Ascending aorta (tissue), 2 donors: Measurements from ENCODE around the gene RNF224. TPM values are rescaled to one million over a fixed set of nuclear protein-coding genes. Genes with fewer than 3 reads are reported as not detected.

Experiments
- DNase-seq, 2 donors: peaks; one replicate each; pipeline ENCODE4 v3.0.0-alpha.2; 2019; ENCODE audit warnings: low spot score in 2 of 2
- H3K27ac ChIP-seq, 2 donors: fragments of 200-600 bp; sonication (generic); one replicate each; pipeline ENCODE4 v1.5.1; 2016 to 2017; ENCODE audit warnings: mild to moderate bottlenecking in 1 of 2
- H3K27me3 ChIP-seq: fragments of 200-600 bp; sonication (generic); one replicate; pipeline ENCODE4 v1.5.1; 2017
- H3K36me3 ChIP-seq, 2 donors: fragments of 200-600 bp; sonication (generic); one replicate each; pipeline ENCODE4 v1.5.1; 2016
- H3K4me1 ChIP-seq, 2 donors: fragments of 200-600 bp; sonication (generic); one replicate each; pipeline ENCODE4 v1.5.1; 2016 to 2017; ENCODE audit warnings: mild to moderate bottlenecking in 1 of 2
- H3K4me3 ChIP-seq, 2 donors: fragments of 200-600 bp; sonication (generic); one replicate each; pipeline ENCODE4 v1.5.1; 2016 to 2017; ENCODE audit warnings: mild to moderate bottlenecking in 1 of 2
- H3K9me3 ChIP-seq, 2 donors: fragments of 200-600 bp; sonication (generic); one replicate each; pipeline ENCODE4 v1.5.1; 2016
- intact Hi-C: fragments of 100-400 bp; cut with DNase I; formaldehyde crosslinking; loops from one replicate; pipeline ENCODE4 v1.15.1; 2023
- total RNA-seq: library from RNA; depleted of rRNA; stranded (reverse); fragments of >200 nt; gene quantifications from one replicate; pipeline ENCODE4 v1.1.0, GENCODE V29; 2016
- TF ChIP-seq, protein P1 (sequence below), 3 experiments: fragments of 200-600 bp in 2 of 3; fragments of 450-650 bp in 1 of 3; sonication (generic) in 2 of 3; IDR thresholded peaks; one replicate each; pipeline ENCODE4 v1.5.1; 2016 to 2019; ENCODE audit warnings: antibody characterized with exemption in 3 of 3, mild to moderate bottlenecking in 1 of 3, moderate library complexity in 1 of 3

RNF224 gene
- total RNA-seq, 1 donor from 2014 or later, result not detected

DNA sequence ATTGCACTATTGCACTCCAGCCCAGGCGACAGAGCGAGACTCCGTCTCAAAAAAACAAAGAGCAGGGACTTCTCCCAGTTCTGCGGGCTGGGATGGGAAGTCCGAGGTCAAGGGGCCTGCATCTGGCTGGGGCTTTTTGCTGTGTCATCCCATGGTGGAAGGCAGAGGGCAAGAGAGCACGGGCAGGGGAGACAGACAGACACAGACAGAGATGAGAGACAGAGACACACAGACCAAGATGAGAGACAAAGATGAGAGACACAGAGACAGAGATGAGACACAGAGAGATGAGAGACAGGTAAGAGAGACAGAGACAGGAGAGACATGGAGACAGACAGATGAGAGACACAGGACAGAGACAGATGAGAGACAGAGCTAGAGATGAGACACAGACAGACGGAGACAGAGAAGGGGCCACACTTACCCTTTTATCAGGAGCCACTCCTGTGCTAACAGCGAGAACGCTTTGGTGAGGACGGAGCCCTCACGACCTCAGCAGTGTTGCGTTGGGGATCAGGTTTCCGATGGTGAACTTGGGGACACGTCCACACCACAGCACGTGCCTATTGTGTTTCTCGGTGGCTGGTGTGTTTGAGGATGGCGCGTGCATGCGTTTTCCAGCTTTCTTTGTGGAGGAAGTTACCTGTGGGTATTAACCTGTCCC, 41.4 kb downstream of the RNF224 start:
- no peak for DNase-seq
- intact Hi-C loops, result loop anchor here (2.0 kb wide), 1 partner anchor 68 kb away; the partner anchor contains the start of gene TPRN
- peak overlapping the region in 1 of 2 donors; percentile 25 for H3K4me3 ChIP-seq

DNA sequence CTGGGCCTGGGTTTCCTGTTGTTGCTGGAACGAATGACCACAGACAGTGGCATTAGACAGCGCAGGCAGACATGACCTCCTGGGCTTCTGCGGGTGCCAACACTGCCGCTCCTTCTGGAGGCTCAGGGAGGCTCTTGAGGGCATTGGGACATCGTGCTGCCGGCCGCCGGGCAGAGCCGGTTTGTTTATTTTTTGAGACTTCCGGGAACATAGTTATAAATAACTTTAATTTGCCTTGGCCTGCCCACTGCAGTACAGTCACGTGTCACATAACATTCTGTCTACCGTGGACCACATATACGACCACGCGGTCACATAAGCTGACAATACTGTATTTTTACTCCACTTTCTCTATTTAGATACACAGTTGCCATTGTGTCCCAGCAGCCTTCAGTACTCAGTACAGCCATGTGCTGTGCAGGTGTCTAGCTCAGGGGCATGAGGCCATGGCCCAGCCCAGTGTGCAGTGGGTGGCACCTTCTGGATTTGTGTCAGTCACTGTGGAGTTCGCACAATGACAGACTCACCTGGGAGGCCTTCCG, 42.0 kb downstream of the RNF224 start:
- DNase-seq, result peak; percentile 36 to 84
- peaks cover 10 to 23% of the 10 kb centered on the region in 2 donors for H3K4me1 ChIP-seq
- H3K27me3 ChIP-seq, result no peaks in the 10 kb centered on the region
- TF ChIP-seq, protein P1, sequence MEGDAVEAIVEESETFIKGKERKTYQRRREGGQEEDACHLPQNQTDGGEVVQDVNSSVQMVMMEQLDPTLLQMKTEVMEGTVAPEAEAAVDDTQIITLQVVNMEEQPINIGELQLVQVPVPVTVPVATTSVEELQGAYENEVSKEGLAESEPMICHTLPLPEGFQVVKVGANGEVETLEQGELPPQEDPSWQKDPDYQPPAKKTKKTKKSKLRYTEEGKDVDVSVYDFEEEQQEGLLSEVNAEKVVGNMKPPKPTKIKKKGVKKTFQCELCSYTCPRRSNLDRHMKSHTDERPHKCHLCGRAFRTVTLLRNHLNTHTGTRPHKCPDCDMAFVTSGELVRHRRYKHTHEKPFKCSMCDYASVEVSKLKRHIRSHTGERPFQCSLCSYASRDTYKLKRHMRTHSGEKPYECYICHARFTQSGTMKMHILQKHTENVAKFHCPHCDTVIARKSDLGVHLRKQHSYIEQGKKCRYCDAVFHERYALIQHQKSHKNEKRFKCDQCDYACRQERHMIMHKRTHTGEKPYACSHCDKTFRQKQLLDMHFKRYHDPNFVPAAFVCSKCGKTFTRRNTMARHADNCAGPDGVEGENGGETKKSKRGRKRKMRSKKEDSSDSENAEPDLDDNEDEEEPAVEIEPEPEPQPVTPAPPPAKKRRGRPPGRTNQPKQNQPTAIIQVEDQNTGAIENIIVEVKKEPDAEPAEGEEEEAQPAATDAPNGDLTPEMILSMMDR (IDR thresholded peaks at IDR 0.05), result no peak
- peaks cover 31 to 60% of the 10 kb centered on the region in 2 donors for H3K36me3 ChIP-seq
- intact Hi-C loops, result loop anchor here (2.0 kb wide), 1 partner anchor 69 kb away; the partner anchor contains the start of gene TPRN
- peak overlapping the region; percentile 66 to 83 for H3K27ac ChIP-seq
- no peaks in the 10 kb centered on the region for H3K9me3 ChIP-seq
- H3K4me3 ChIP-seq, result peak overlapping the region; percentile 25 to 29

More for the DNA sequence above, 41.4 kb downstream of the RNF224 start:
- Histone ChIP-seq H3K36me3 (peaks cover 37 to 64% of the 10 kb centered on the region in 2 donors), H3K4me1 (peaks cover 10 to 23% of the 10 kb centered on the region in 2 donors), H3K27ac (peak overlapping the region; percentile 66 to 83), H3K9me3 (no peaks in the 10 kb centered on the region), H3K27me3 (no peaks in the 10 kb centered on the region)
- TF ChIP-seq, protein P1 (IDR thresholded peaks at IDR 0.05), result no peak

DNA sequence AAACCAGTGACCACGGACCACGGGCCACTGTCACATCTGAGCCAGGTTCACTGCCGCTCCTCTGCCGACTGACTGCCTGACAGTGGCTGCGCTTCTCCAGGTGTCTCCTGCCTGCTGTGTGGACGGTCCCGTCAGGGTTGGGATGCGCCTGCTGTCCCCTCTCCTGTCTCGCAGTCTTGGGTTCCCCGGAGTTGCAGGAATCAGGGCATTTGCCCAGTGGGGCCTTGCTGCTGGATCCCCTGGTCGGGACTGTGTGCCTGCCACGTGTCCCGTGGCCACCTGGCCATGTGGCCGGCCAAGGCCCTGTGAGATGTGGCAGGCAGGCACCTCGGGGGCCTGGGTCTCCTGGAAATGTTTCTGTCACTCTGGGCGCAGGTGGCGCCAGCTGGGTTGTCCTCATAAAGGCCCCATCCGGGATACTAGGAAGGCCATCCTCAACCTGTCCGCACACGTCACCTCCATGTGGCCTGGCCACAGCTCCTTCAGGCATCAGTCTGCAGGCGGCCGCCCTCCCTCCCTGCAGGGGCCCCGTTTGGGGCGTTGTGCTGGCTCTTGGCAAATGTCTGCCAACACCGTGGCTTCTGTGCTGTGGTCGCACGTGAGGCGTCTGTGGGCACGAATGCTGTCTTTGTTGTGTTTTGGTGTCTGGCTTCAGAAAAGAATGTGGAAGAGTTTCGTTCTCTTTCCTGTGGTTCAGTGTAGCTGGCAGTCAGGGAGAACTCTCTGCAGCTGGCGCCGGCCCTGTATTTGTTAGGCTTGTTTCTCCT, 43.8 kb downstream of the RNF224 start:
- Histone ChIP-seq H3K4me1 (peaks cover 10 to 24% of the 10 kb centered on the region in 2 donors), H3K36me3 (peaks cover 20 to 46% of the 10 kb centered on the region in 2 donors), H3K27me3 (no peaks in the 10 kb centered on the region), H3K4me3 (no peak overlapping the region), H3K27ac (peak overlapping the region; percentile 41 to 44), H3K9me3 (no peaks in the 10 kb centered on the region)
- TF ChIP-seq, protein P1 (IDR thresholded peaks at IDR 0.05), result no peak
- intact Hi-C loops, result no loop called here
- DNase-seq, result no peak

DNA sequence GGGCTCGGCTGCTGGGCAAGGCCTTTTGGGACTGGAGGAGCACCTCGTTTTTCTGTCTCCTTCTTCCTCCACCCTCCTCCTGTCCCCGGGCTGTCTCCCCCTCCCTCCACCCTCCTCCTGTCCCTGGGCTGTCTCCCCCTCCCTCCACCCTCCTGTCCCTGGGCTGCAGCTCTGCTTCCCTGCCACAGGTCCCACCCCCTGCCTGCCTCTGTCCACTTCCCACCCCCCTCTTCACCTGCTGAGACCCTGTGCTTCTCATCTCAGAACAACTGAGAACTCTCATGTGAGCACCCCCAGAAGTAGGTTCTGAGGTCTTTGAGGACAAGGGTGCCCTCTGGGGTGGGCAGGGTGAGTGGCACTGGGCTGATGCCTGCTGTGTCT, 44.4 kb downstream of the RNF224 start:
- Histone ChIP-seq H3K27me3 (no peaks in the 10 kb centered on the region), H3K4me3 (no peak overlapping the region), H3K9me3 (no peaks in the 10 kb centered on the region), H3K36me3 (peaks cover 18 to 40% of the 10 kb centered on the region in 2 donors), H3K4me1 (peaks cover 14 to 30% of the 10 kb centered on the region in 2 donors), H3K27ac (peak overlapping the region in 1 of 2 donors; percentile 44)
- no peak for DNase-seq
- intact Hi-C loops, result no loop called here
- TF ChIP-seq, protein P1 (IDR thresholded peaks at IDR 0.05), result no peak

DNA sequence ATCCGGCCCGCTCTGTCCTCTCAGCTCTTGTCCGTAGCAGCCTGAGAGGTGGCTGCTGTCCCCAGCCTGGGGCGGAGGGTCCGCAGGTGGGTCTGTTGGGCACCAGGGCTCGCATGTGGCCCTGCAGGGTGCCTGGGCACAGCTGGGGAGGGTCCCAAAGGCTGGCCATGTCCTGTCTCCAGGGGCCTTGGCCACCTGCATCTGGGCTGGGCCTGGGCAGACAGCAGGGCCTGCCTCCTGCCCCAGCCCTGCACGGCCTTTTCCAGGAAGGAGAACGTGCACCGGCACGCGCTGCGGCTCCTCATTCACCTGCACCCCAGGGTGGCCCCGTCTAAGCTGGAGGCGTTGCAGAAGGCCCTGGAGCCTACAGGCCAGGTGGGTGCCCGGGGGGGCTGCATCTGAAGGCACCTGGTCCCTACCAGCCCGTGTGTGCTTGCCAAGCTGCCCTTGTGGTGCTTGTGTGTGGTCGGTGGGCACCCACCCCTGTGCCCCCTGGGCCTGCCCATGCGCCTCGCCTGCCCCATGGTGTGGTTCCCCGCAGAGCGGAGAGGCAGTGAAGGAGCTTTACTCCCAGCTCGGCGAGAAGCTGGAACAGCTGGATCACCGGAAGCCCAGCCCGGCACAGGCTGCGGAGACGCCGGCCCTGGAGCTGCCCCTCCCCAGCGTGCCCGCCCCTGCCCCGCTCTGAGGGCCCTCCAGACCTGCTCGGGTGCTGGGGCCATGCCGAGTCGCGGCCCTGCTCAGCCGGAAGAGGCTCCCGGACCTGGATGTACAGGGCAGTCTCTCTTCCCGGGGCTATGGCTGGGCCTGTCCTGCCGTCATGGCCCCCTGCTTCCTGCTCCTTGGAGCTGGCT, 45.2 kb downstream of the RNF224 start:
- Histone ChIP-seq H3K9me3 (no peaks in the 10 kb centered on the region), H3K4me1 (peaks cover 14 to 35% of the 10 kb centered on the region in 2 donors), H3K27ac (no peak overlapping the region), H3K27me3 (no peaks in the 10 kb centered on the region), H3K36me3 (peaks cover 18 to 32% of the 10 kb centered on the region in 2 donors), H3K4me3 (no peak overlapping the region)
- intact Hi-C loops, result no loop called here
- TF ChIP-seq, protein P1 (IDR thresholded peaks at IDR 0.05), result no peak
- no peak for DNase-seq
